Activated T-cell treated with anti-CD3 and anti-CD28 coated beads for 48 hours (primary cell): Measurements from ENCODE around the gene ZFP36L1.

Source experiments
- DNase-seq: peaks from one replicate; pipeline ENCODE4 v3.0.0-alpha.2; 2020; ENCODE audit warnings: low read depth

The ZFP36L1 gene

DNA sequence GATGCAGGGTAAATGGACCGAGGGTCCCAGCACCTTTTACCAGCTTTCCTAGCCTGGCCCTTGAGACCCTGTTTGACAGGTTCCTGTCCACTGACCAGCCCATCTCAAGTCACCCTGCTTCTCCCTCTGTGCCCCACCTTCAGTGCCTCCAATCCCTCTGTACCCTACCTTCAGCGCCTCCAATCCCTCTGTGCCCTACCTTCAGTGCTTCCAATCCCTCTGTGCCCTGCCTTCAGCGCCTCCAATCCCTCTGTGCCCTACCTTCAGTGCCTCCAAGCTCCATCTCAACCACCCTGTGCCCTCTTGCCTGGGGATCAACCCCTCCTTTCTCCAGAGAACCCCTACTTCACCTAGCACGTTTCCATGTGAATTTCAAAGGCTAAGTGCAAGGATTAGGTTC, 54.3 kb downstream of the ZFP36L1 start:
- DNase-seq = no peak
